Hepatocyte (in vitro differentiated cells): ENCODE data around the gene CAMKK2.

Experiments used
- CTCF ChIP-seq: fragments of 200-600 bp; sonication (generic); IDR thresholded peaks from 2 replicates; pipeline ENCODE4 v1.5.1; 2016; ENCODE audit warnings: antibody characterized with exemption, mild to moderate bottlenecking; ENCODE audit not compliant: poor library complexity
- EZH2 ChIP-seq: fragments of 200-600 bp; sonication (generic); IDR thresholded peaks from 2 replicates; pipeline ENCODE4 v1.6.1; 2016; ENCODE audit warnings: antibody characterized with exemption, mild to moderate bottlenecking, borderline replicate concordance
- EZH2phosphoT487 ChIP-seq: fragments of 200-600 bp; sonication (generic); IDR thresholded peaks from one replicate; pipeline ENCODE4 v1.6.1; 2018; ENCODE audit warnings: antibody characterized with exemption, mild to moderate bottlenecking, low read depth, moderate library complexity; ENCODE audit not compliant: unreplicated experiment, severe bottlenecking

GRCh38 chr12:121203482-121203881 is 93.0 kb downstream of the CAMKK2 start:
- TF ChIP-seq EZH2 (no peak), CTCF (no peak), EZH2phosphoT487 (no peak)
